Esophagus squamous epithelium (tissue), 5 donors: ENCODE results near the gene NACC1. TPM values are rescaled to one million over a fixed set of nuclear protein-coding genes. Genes with fewer than 3 reads are reported as not detected.

Source experiments
- DNase-seq: peaks from one replicate; lab custom pipeline; 2025; lab: John Stamatoyannopoulos, UW
- H3K27ac ChIP-seq, 4 donors: fragments of 200-600 bp; sonication (generic); one replicate each; pipeline ENCODE4 v1.5.1; 2016 to 2019; ENCODE audit warnings: mild to moderate bottlenecking in 1 of 4
- H3K27me3 ChIP-seq, 4 donors: fragments of 200-600 bp; sonication (generic); 1 replicate in 3 of 4; 2 replicates in 1 of 4; pipeline versions ENCODE4 v1.5.1 to v1.6.0; 2017 to 2021; ENCODE audit warnings: antibody characterized with exemption in 1 of 4
- H3K36me3 ChIP-seq, 3 donors: fragments of 200-600 bp; sonication (generic); one replicate each; pipeline ENCODE4 v1.5.1; 2016 to 2019
- H3K4me1 ChIP-seq, 3 donors: fragments of 200-600 bp; sonication (generic); one replicate each; pipeline ENCODE4 v1.5.1; 2017 to 2019
- H3K4me3 ChIP-seq, 4 donors: fragments of 200-600 bp; sonication (generic); 1 replicate in 3 of 4; 2 replicates in 1 of 4; pipeline ENCODE4 v1.5.1; 2016 to 2019; ENCODE audit warnings: mild to moderate bottlenecking in 2 of 4, moderate library complexity in 1 of 4
- H3K9me3 ChIP-seq, 3 donors: fragments of 200-600 bp; sonication (generic); one replicate each; pipeline ENCODE4 v1.5.1; 2016 to 2019
- POLR2A ChIP-seq, 4 donors: fragments of 450-650 bp; IDR thresholded peaks; one replicate each; pipeline ENCODE4 v1.6.1; 2017; ENCODE audit warnings: antibody characterized with exemption in 4 of 4, mild to moderate bottlenecking in 4 of 4, moderate library complexity in 3 of 4
- WGBS, 2 donors: methylation state at CpG; one replicate each; pipeline ENCODE4 v1.1.5; 2018; 5-methylcytosine and 5-hydroxymethylcytosine counted together
- intact Hi-C: fragments of 100-400 bp; cut with DNase I; formaldehyde crosslinking; loops from one replicate; pipeline ENCODE4 v1.15.0; 2022
- total RNA-seq, 4 donors: library from RNA; depleted of rRNA; stranded (reverse); fragments of >200 nt; gene quantifications; one replicate each; pipeline ENCODE4 v1.1.0, GENCODE V29; 2016
- TF ChIP-seq, protein P1 (sequence below), 6 experiments: fragments of 450-650 bp in 4 of 6; fragments of 200-600 bp in 2 of 6; sonication (generic) in 2 of 6; IDR thresholded peaks; one replicate each; pipeline ENCODE4 v1.5.1; 2016 to 2019; ENCODE audit warnings: antibody characterized with exemption in 6 of 6, mild to moderate bottlenecking in 4 of 6, moderate library complexity in 4 of 6
- donor health status: DM: yes; HTN: yes; CAD: no.

NACC1 gene
- total RNA-seq, 4 donors from 2014 or later = 26.7 to 45.5 (median 37.1) TPM

DNA sequence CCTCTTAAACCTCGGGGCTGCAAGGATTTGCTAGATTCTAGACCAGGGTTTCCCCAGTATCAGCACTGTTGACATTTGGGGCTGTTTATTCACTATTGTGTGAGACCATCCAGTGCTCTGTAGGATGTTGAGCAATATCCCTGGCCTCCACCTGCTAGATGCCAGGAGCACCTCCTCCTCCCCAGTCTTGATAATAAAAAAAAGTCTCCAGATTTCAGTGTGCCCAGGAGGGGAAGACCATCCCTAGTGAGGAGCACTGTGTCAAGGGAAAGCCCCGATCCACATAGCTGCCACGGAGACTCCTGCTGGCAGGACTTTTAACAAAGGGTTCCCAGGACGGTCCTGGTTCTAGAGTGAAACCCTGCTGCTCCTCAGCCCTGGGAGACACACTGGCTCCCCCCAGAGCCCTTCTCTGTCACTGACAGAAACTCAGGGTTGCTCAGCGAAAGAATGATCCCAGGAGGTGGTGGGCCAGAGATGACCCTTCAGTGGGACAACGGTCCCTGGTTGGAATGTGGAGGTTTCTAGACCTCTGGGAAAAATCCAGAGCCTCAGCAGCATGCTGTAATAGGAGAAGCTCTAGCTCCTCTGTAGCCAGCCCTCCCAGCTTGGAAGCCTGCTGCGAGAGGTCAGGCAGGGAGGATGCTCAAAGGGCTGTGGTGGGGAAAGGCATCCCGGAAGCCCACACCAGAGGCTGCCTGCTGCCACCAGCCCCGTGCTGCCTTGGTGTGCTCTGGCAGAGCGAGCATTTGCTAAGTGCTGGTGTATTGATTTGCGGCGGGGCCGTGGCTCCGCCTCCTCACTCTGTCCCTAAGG, 35.7 kb upstream of the NACC1 start:
- Histone ChIP-seq H3K27ac (peak overlapping the region in 3 of 4 donors; percentile 52 to 61 (median 59)), H3K4me1 (peaks cover 19 to 64% (median 29%) of the 10 kb centered on the region in 3 donors), H3K36me3 (peaks cover 15 to 100% (median 21%) of the 10 kb centered on the region in 3 donors), H3K9me3 (no peaks in the 10 kb centered on the region), H3K4me3 (no peak overlapping the region), H3K27me3 (no peaks in the 10 kb centered on the region)
- no peak for TF ChIP-seq POLR2A (IDR thresholded peaks at IDR 0.05)
- TF ChIP-seq, protein P1, sequence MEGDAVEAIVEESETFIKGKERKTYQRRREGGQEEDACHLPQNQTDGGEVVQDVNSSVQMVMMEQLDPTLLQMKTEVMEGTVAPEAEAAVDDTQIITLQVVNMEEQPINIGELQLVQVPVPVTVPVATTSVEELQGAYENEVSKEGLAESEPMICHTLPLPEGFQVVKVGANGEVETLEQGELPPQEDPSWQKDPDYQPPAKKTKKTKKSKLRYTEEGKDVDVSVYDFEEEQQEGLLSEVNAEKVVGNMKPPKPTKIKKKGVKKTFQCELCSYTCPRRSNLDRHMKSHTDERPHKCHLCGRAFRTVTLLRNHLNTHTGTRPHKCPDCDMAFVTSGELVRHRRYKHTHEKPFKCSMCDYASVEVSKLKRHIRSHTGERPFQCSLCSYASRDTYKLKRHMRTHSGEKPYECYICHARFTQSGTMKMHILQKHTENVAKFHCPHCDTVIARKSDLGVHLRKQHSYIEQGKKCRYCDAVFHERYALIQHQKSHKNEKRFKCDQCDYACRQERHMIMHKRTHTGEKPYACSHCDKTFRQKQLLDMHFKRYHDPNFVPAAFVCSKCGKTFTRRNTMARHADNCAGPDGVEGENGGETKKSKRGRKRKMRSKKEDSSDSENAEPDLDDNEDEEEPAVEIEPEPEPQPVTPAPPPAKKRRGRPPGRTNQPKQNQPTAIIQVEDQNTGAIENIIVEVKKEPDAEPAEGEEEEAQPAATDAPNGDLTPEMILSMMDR (IDR thresholded peaks at IDR 0.05) = peak in 1 of 6 experiments; percentile 17
- WGBS, 2 donors = 61 to 78% methylated on average over 8 to 12 of the region's 14 CpGs
- no peak for DNase-seq
- intact Hi-C loops = no loop called here

DNA sequence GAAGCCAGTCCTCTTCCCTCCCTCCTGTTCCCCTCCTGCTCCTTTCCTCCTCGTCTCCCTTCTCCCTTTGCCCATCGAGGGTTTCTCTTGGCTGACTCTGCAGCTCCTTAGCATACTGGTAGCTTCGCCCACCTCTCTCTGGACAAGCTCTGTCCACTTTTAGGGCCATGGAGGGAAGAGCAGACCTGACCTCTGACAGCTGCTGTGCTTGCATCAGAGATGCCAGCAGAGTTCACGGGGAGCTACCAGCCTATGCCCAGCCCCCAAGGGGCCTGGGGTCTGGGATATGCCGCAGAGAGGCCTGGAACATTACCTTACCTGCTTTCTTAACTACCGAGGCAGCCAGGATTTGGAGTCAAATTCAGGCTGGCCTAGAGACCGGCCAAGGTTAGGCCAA, 35.1 kb upstream of the NACC1 start:
- TF ChIP-seq POLR2A (IDR thresholded peaks at IDR 0.05) = no peak
- H3K27ac ChIP-seq = peak overlapping the region in 3 of 4 donors; percentile 52 to 61 (median 59)
- no peak for DNase-seq
- H3K27me3 ChIP-seq = no peaks in the 10 kb centered on the region
- 50 to 63% methylated on average over 3 of the region's 7 CpGs for WGBS, 2 donors
- peaks cover 16 to 58% (median 23%) of the 10 kb centered on the region in 3 donors for H3K4me1 ChIP-seq
- no peak overlapping the region for H3K4me3 ChIP-seq
- H3K36me3 ChIP-seq = peaks cover 11 to 100% (median 25%) of the 10 kb centered on the region in 3 donors
- intact Hi-C loops = no loop called here
- no peaks in the 10 kb centered on the region for H3K9me3 ChIP-seq

DNA sequence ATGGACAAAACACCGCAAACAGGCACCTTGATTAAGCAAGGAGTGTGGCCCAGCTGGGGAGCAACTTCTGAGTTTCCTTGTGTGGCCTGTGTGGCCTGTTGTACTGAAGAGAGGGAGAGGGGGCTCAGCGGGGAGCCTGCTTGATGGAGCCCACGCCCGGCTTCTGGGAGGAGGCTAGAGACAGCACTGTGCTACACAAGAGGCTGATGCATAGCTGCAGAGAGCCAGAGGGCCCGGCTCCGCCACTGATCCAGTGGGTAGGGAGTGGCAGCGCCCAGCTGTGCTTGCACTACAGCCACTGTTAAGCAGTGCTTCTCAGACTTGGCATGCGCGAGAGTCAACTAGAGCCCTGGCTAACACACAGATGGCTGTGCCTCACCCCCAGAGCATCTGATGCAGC, 34.4 kb upstream of the NACC1 start:
- peaks cover 5 to 100% (median 25%) of the 10 kb centered on the region in 3 donors for H3K36me3 ChIP-seq
- H3K27me3 ChIP-seq = no peaks in the 10 kb centered on the region
- H3K4me1 ChIP-seq = peaks cover 10 to 52% (median 17%) of the 10 kb centered on the region in 3 donors
- intact Hi-C loops = no loop called here
- TF ChIP-seq, protein P1 (IDR thresholded peaks at IDR 0.05) = no peak
- no peak for DNase-seq
- 83% methylated on average over 3 of the region's 9 CpGs; no CpG with 5 or more reads in 1 of the 2 donors for WGBS, 2 donors
- peak overlapping the region in 2 of 4 donors; percentile 9 to 59 for H3K27ac ChIP-seq
- no peaks in the 10 kb centered on the region for H3K9me3 ChIP-seq
- no peak overlapping the region for H3K4me3 ChIP-seq

DNA sequence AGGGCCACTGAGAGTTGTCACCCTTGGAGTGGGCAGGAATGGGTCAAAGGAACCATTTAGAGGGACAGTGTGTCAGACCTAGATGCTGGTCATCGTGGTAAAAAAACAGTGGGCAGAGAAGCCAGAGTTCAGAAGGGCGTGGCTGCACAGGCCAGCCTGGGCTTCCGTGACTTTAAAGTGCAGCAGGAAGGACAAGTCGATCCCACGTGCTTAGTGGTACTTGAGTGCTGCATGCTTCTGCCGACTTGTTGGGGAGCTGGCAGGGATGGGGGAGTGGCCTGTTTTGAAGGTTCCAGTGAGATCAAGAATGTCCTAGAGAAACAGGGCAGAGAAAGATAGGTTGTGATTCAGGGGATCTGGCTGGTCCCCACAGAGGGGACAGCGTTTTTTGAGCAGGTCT, 32.4 kb upstream of the NACC1 start:
- Histone ChIP-seq H3K27ac (peak overlapping the region in 2 of 4 donors; percentile 42 to 44), H3K9me3 (no peaks in the 10 kb centered on the region), H3K27me3 (no peaks in the 10 kb centered on the region), H3K4me1 (peaks cover 0 to 55% (median 7%) of the 10 kb centered on the region in 3 donors), H3K36me3 (peaks cover 0 to 100% (median 25%) of the 10 kb centered on the region in 3 donors), H3K4me3 (no peak overlapping the region)
- DNase-seq = no peak
- 0 to 43% methylated on average over 1 to 7 of the region's 7 CpGs for WGBS, 2 donors
- TF ChIP-seq, protein P1 (IDR thresholded peaks at IDR 0.05) = no peak
- no peak for TF ChIP-seq POLR2A (IDR thresholded peaks at IDR 0.05)
- intact Hi-C loops = no loop called here

DNA sequence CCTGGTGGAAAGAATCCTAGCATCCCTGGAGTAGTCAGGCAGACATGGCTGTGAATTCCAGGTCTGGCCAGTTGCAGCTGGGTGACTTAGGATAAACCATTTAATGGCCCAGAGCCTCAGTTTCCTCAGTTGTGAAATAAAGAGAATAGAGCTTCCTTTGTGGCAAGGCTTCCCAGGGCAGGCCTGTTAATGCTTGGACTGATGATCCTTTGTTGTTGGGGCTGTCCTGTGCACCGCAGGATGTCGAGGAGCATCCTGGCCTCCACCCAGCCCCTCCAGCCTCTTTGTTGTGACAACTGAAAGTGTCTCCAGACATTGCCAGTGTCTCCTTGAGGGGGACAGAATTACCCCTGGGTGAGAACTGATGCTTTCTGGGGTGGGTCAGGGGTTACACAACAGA, 31.7 kb upstream of the NACC1 start:
- peaks cover 0 to 60% (median 11%) of the 10 kb centered on the region in 3 donors for H3K4me1 ChIP-seq
- WGBS, 2 donors = 80% methylated on average over 1 of the region's 2 CpGs; no CpG with 5 or more reads in 1 of the 2 donors
- no peaks in the 10 kb centered on the region for H3K27me3 ChIP-seq
- intact Hi-C loops = no loop called here
- no peak for TF ChIP-seq POLR2A (IDR thresholded peaks at IDR 0.05)
- TF ChIP-seq, protein P1 (IDR thresholded peaks at IDR 0.05) = no peak
- H3K36me3 ChIP-seq = peaks cover 0 to 100% (median 25%) of the 10 kb centered on the region in 3 donors
- H3K27ac ChIP-seq = peak overlapping the region in 2 of 4 donors; percentile 19 to 42
- DNase-seq = no peak
- H3K4me3 ChIP-seq = no peak overlapping the region
- no peaks in the 10 kb centered on the region for H3K9me3 ChIP-seq
